H1 (cell line): ENCODE data around the gene CAPN14. TPM values are rescaled to one million over a fixed set of nuclear protein-coding genes. Genes with fewer than 3 reads are reported as not detected.

Experiments used
- CTCF ChIA-PET: fragments of 300-600 bp; sonication (Branson Sonifier 250); formaldehyde crosslinking; loops from one replicate; lab custom pipeline; 2021; ENCODE audit not compliant: partially characterized antibody; lab: Charles Lee
- POLR2A ChIA-PET: fragments of 300-600 bp; sonication (Branson Sonifier 250); formaldehyde crosslinking; loops from one replicate; lab custom pipeline; 2021; ENCODE audit warnings: inconsistent platforms; ENCODE audit not compliant: partially characterized antibody; lab: Charles Lee
- DNase-seq, 2 experiments: peaks; one replicate each; pipeline versions ENCODE4 v3.0.0 to v3.0.0-alpha.2; 2010 to 2022; ENCODE audit warnings: low spot score in 2 of 2, low read depth in 1 of 2, mixed read lengths in 1 of 2
- FAIRE-seq: peaks from 2 replicates; lab custom pipeline; 2011; peaks lifted over from hg19 to GRCh38; lab: Jason Lieb, UNC
- H2AFZ ChIP-seq: 2 replicates; pipeline ENCODE4 v1.8.1; 2012; ENCODE audit warnings: low read length, inconsistent platforms
- H2AK5ac ChIP-seq: 2 replicates; pipeline ENCODE4 v1.6.1; 2013; ENCODE audit warnings: low read depth, low read length
- H2BK120ac ChIP-seq: replicated peaks from 2 replicates; pipeline ENCODE3; 2013; ENCODE audit warnings: low read depth, low read length, inconsistent platforms
- H2BK12ac ChIP-seq: 2 replicates; pipeline ENCODE4 v1.6.1; 2013; ENCODE audit warnings: low read depth, low read length
- H2BK15ac ChIP-seq: 2 replicates; pipeline ENCODE4 v1.6.1; 2013; ENCODE audit warnings: low read length
- H2BK20ac ChIP-seq: 2 replicates; pipeline ENCODE4 v1.6.1; 2013; ENCODE audit warnings: low read length
- H2BK5ac ChIP-seq: 2 replicates; pipeline ENCODE4 v1.6.1; 2013; ENCODE audit warnings: low read depth, low read length
- H3K14ac ChIP-seq: 2 replicates; pipeline ENCODE4 v1.6.1; 2013; ENCODE audit warnings: inconsistent platforms; ENCODE audit not compliant: insufficient read length
- H3K18ac ChIP-seq: 2 replicates; pipeline ENCODE4 v1.6.1; 2013; ENCODE audit warnings: low read length; ENCODE audit errors: extremely low read depth
- H3K23ac ChIP-seq: 2 replicates; pipeline ENCODE4 v1.6.1; 2013; ENCODE audit warnings: inconsistent platforms; ENCODE audit not compliant: insufficient read length
- H3K23me2 ChIP-seq: 2 replicates; pipeline ENCODE4 v1.6.1; 2013; ENCODE audit warnings: low read depth, low read length
- H3K27ac ChIP-seq: 2 replicates; pipeline ENCODE4 v1.6.1; 2011; ENCODE audit warnings: low read depth, low read length, inconsistent platforms
- H3K27me3 ChIP-seq, 4 experiments: replicated peaks in 1 of 4; 1 replicate in 1 of 4; 2 replicates in 3 of 4; pipeline versions ENCODE4 v1.6.1 to v1.8.1; 2011 to 2013; ENCODE audit warnings: low read length in 3 of 4, mild to moderate bottlenecking in 3 of 4, inconsistent platforms in 2 of 4, mixed read lengths in 2 of 4, moderate library complexity in 1 of 4; ENCODE audit not compliant: control insufficient read depth in 3 of 4, insufficient read depth in 3 of 4; ENCODE audit errors: extremely low read depth in 1 of 4
- H3K36me3 ChIP-seq, 4 experiments: 2 replicates each; pipeline versions ENCODE4 v1.6.1 to v1.8.1; 2011 to 2013; ENCODE audit warnings: mild to moderate bottlenecking in 4 of 4, low read length in 3 of 4, moderate library complexity in 2 of 4, control low read depth in 1 of 4, inconsistent platforms in 1 of 4; ENCODE audit not compliant: insufficient read depth in 4 of 4, control insufficient read depth in 2 of 4
- H3K4ac ChIP-seq: replicated peaks from 2 replicates; pipeline ENCODE3; 2013; ENCODE audit warnings: low read length, low read depth, mixed read lengths, inconsistent platforms; ENCODE audit not compliant: insufficient read length
- H3K4me1 ChIP-seq, 4 experiments: replicated peaks in 1 of 4; 1 replicate in 1 of 4; 2 replicates in 3 of 4; pipeline versions ENCODE4 v1.6.1 to v1.8.1; 2011 to 2013; ENCODE audit warnings: low read length in 3 of 4, inconsistent platforms in 2 of 4, mixed read lengths in 1 of 4; ENCODE audit not compliant: insufficient read depth in 4 of 4, control insufficient read depth in 3 of 4
- H3K4me2 ChIP-seq, 2 experiments: 2 replicates each; pipeline versions ENCODE4 v1.6.1 to v1.8.1; 2011 to 2013; ENCODE audit warnings: low read depth in 2 of 2, low read length in 2 of 2, control low read depth in 1 of 2, inconsistent platforms in 1 of 2, mild to moderate bottlenecking in 1 of 2; ENCODE audit not compliant: insufficient read depth in 1 of 2
- H3K4me3 ChIP-seq, 4 experiments: fragments of 200-600, 300-600 bp in 1 of 4; sonication (generic), shearing (Covaris generic), sonication (Bioruptor Twin) in 1 of 4; 2 replicates each; pipeline versions ENCODE4 v1.5.1 to v1.8.1; 2011 to 2016; ENCODE audit warnings: low read length in 4 of 4, low read depth in 3 of 4, control low read depth in 2 of 4, inconsistent platforms in 2 of 4, mild to moderate bottlenecking in 2 of 4, mixed read lengths in 1 of 4, moderate library complexity in 1 of 4; ENCODE audit not compliant: insufficient read depth in 2 of 4; ENCODE audit errors: extremely low read depth in 1 of 4
- H3K56ac ChIP-seq: replicated peaks from 2 replicates; pipeline ENCODE3; 2013; ENCODE audit warnings: low read depth, mild to moderate bottlenecking, mixed read lengths, low read length, inconsistent platforms; ENCODE audit not compliant: insufficient read length
- H3K79me1 ChIP-seq: 2 replicates; pipeline ENCODE4 v1.6.1; 2013; ENCODE audit warnings: low read depth, low read length, control low read depth
- H3K79me2 ChIP-seq, 2 experiments: 2 replicates each; pipeline versions ENCODE4 v1.6.1 to v1.8.1; 2012 to 2013; ENCODE audit warnings: low read length in 2 of 2, mild to moderate bottlenecking in 2 of 2, inconsistent platforms in 1 of 2; ENCODE audit not compliant: insufficient read depth in 2 of 2, control insufficient read depth in 1 of 2
- H3K9ac ChIP-seq, 4 experiments: replicated peaks in 1 of 4; 1 replicate in 1 of 4; 2 replicates in 3 of 4; pipeline versions ENCODE4 v1.6.1 to v1.8.1; 2011 to 2013; ENCODE audit warnings: low read depth in 3 of 4, low read length in 3 of 4, control low read depth in 2 of 4, mild to moderate bottlenecking in 2 of 4, moderate library complexity in 2 of 4, inconsistent platforms in 1 of 4; ENCODE audit errors: extremely low read depth in 1 of 4
- H3K9me3 ChIP-seq, 2 experiments: 2 replicates each; pipeline versions ENCODE4 v1.6.1 to v1.8.1; 2012 to 2013; ENCODE audit warnings: mild to moderate bottlenecking in 2 of 2, moderate library complexity in 2 of 2, control low read depth in 1 of 2, inconsistent platforms in 1 of 2, low read depth in 1 of 2, low read length in 1 of 2, mixed read lengths in 1 of 2; ENCODE audit not compliant: insufficient read depth in 2 of 2
- H4K20me1 ChIP-seq, 2 experiments: replicated peaks in 1 of 2; 2 replicates each; pipeline versions ENCODE3 to v1.8.1; 2011 to 2013; ENCODE audit warnings: inconsistent platforms in 2 of 2, low read length in 2 of 2, mild to moderate bottlenecking in 1 of 2; ENCODE audit not compliant: insufficient read depth in 2 of 2, control insufficient read depth in 1 of 2
- H4K5ac ChIP-seq: 2 replicates; pipeline ENCODE4 v1.6.1; 2013; ENCODE audit warnings: low read length, low read depth, mixed read lengths, inconsistent platforms; ENCODE audit not compliant: insufficient read length
- H4K8ac ChIP-seq: 2 replicates; pipeline ENCODE4 v1.8.0; 2013; ENCODE audit warnings: mild to moderate bottlenecking, moderate library complexity, low read length, inconsistent platforms; ENCODE audit not compliant: insufficient read depth; ENCODE audit errors: extremely low read depth
- H4K91ac ChIP-seq: replicated peaks from 2 replicates; pipeline ENCODE3; 2013; ENCODE audit warnings: low read length, mixed read lengths, inconsistent platforms; ENCODE audit not compliant: insufficient read length
- CHD2 ChIP-seq: IDR thresholded peaks from 2 replicates; pipeline ENCODE4 v1.6.1; 2012; ENCODE audit warnings: low read length, improper control_type of control experiment
- CTCF ChIP-seq, 3 experiments: IDR thresholded peaks; 1 replicate in 2 of 3; 2 replicates in 1 of 3; pipeline versions ENCODE4 v1.5.1 to v1.6.1; 2011; ENCODE audit warnings: low read length in 3 of 3, mild to moderate bottlenecking in 3 of 3, inconsistent platforms in 2 of 3, low read depth in 1 of 3, moderate library complexity in 1 of 3; ENCODE audit not compliant: insufficient read depth in 1 of 3; ENCODE audit errors: control extremely low read depth in 1 of 3
- E2F6 ChIP-seq: IDR thresholded peaks from 2 replicates; pipeline ENCODE4 v1.6.1; 2012; ENCODE audit warnings: inconsistent platforms
- EZH2 ChIP-seq: fragments of 200-600 bp; sonication (generic); IDR thresholded peaks from 2 replicates; pipeline ENCODE4 v1.7.1; 2012; ENCODE audit warnings: low read depth, mild to moderate bottlenecking, moderate library complexity, low read length, inconsistent platforms; ENCODE audit not compliant: severe bottlenecking
- HDAC6 ChIP-seq: IDR thresholded peaks from one replicate; pipeline ENCODE4 v1.7.1; 2012; ENCODE audit warnings: low read depth, mild to moderate bottlenecking, inconsistent platforms, low read length, moderate library complexity
- JUND ChIP-seq: IDR thresholded peaks from 2 replicates; pipeline ENCODE4 v1.6.1; 2011; ENCODE audit warnings: mild to moderate bottlenecking, improper control_type of control experiment, low read length
- NANOG ChIP-seq: IDR thresholded peaks from 2 replicates; pipeline ENCODE4 v1.6.1; 2011; ENCODE audit warnings: low read length, low read depth, mild to moderate bottlenecking, inconsistent platforms; ENCODE audit not compliant: insufficient read depth, poor library complexity, severe bottlenecking
- RBBP5 ChIP-seq: IDR thresholded peaks from 2 replicates; pipeline ENCODE4 v1.7.1; 2012; ENCODE audit warnings: low read depth, mild to moderate bottlenecking, inconsistent platforms, low read length, moderate library complexity, borderline replicate concordance
- SIN3A ChIP-seq, 2 experiments: IDR thresholded peaks in 1 of 2; conservative IDR thresholded peaks in 1 of 2; 2 replicates each; pipeline ENCODE4 v1.6.1; 2011 to 2012; ENCODE audit warnings: low read length in 2 of 2, improper control_type of control experiment in 1 of 2, low read depth in 1 of 2, mild to moderate bottlenecking in 1 of 2
- SP1 ChIP-seq: IDR thresholded peaks from 2 replicates; pipeline ENCODE4 v1.6.1; 2011; ENCODE audit warnings: low read depth, low read length
- SP2 ChIP-seq: IDR thresholded peaks from 2 replicates; pipeline ENCODE4 v1.6.1; 2012; ENCODE audit warnings: mild to moderate bottlenecking, low read length, inconsistent platforms
- WGBS, 2 experiments: shearing (Covaris generic) in 1 of 2; methylation state at CpG; one replicate each; pipeline versions ENCODE4 v1.1.6 to v1.1.7; 2013 to 2015; ENCODE audit warnings: low lambda C conversion rate in 2 of 2, mixed read lengths in 2 of 2, inconsistent platforms in 1 of 2, low coverage in 1 of 2, missing lambda C conversion rate in 1 of 2; ENCODE audit not compliant: insufficient replicate concordance in 2 of 2, insufficient coverage in 1 of 2, insufficient read length in 1 of 2; ENCODE audit errors: extremely low coverage in 1 of 2, missing lambda C conversion rate in 1 of 2; 5-methylcytosine and 5-hydroxymethylcytosine counted together
- polyA plus RNA-seq, 7 experiments: library from polyadenylated mRNA; depleted of rRNA in 3 of 7; stranded (reverse) in 5 of 7; unstranded in 2 of 7; fragments of >200 nt in 5 of 7; fragments of 200-250 nt in 2 of 7; gene quantifications; 1 replicate in 5 of 7; 2 replicates in 1 of 7; 4 replicates in 1 of 7; pipeline versions ENCODE4 v1.2.1 to v1.2.3, GENCODE V29; 2011 to 2013; ENCODE audit warnings: missing spikeins in 2 of 7, mixed read lengths in 2 of 7
- total RNA-seq: library from RNA; stranded (reverse); fragmentation: NEBNext Ultra II Directional; extraction: Animal tissue kit (Norgen Biotek cat#: 25700); gene quantifications from 2 replicates; pipeline ENCODE4 v1.2.1, GENCODE V29; 2021

CAPN14 gene
- total and polyA plus RNA-seq, 2 of the 8 experiments (the other 6 are each of a cell fraction or from before 2014, with no cell fraction given), result 0.07 TPM; not detected in 1

GRCh38 chr2:31223749-31224148 lies 6.4 kb upstream of the CAPN14 start:
- Histone ChIP-seq H3K4me2 (no peak overlapping the region), H2BK20ac (no peak overlapping the region), H2BK15ac (no peak overlapping the region), H3K4me3 (no peak overlapping the region), H3K9ac (no peak overlapping the region), H3K14ac (no peak overlapping the region), H3K56ac (no peak overlapping the region), H3K79me2 (no peaks in the 10 kb centered on the region), H3K27me3 (no peaks in the 10 kb centered on the region; a peak in 1 of 7 replicates), H3K18ac (no peak overlapping the region), H4K5ac (no peak overlapping the region), H3K27ac (no peak overlapping the region), H4K91ac (no peak overlapping the region), H3K36me3 (no peaks in the 10 kb centered on the region), H2BK5ac (no peak overlapping the region), H4K20me1 (no peaks in the 10 kb centered on the region), H2AK5ac (no peak overlapping the region), H4K8ac (no peak overlapping the region), H2BK12ac (no peak overlapping the region), H2AFZ (no peak overlapping the region), H3K79me1 (no peaks in the 10 kb centered on the region), H2BK120ac (no peak overlapping the region), H3K23me2 (no peaks in the 10 kb centered on the region), H3K9me3 (no peaks in the 10 kb centered on the region), H3K4me1 (no peaks in the 10 kb centered on the region), H3K4ac (no peak overlapping the region), H3K23ac (no peak overlapping the region)
- 84% methylated on average over 7 of the region's 7 CpGs; no CpG with 5 or more reads in 1 of the 2 experiments for WGBS, 2 experiments
- CTCF ChIA-PET, result interaction anchor here (0.7 to 1.8 kb wide), 5 partner anchors 9 to 226 kb away, joined by 3 to 10 read pairs (median 3); no protein-coding TSS in a partner anchor
- no peak for DNase-seq
- FAIRE-seq, result no peak
- POLR2A ChIA-PET, result no interaction called here
- TF ChIP-seq JUND (no peak), SP1 (no peak), SP2 (no peak), CTCF (IDR thresholded peaks at IDR 0.05; ENCODE audit: control extremely low read depth in 1 of 3, insufficient read depth in 1 of 3, low read depth in 1 of 3, low read length in 3 of 3) (no peak), CHD2 (no peak), RBBP5 (no peak), E2F6 (no peak), NANOG (no peak), HDAC6 (no peak), SIN3A (conservative IDR thresholded peaks at IDR 0.05 in 1 of 2, IDR thresholded peaks at IDR 0.05 in 1 of 2; ENCODE audit: low read depth in 1 of 2, low read length in 2 of 2) (no peak), EZH2 (no peak)
